HepG2 (cell line): ENCODE results near the gene GDNF. TPM values are rescaled to one million over a fixed set of nuclear protein-coding genes. Genes with fewer than 3 reads are reported as not detected.

ENCODE experiments used
- ATAC-seq: fragments of 200-7000 bp; cut with Tn5 transposase; 3 replicates; pipeline ENCODE4 v1.9.1; 2020; ENCODE audit warnings: mild to moderate bottlenecking, moderate library complexity
- BruUV-seq: library from RNA; stranded (reverse); fragments of 400-500 nt; replicated peaks from 2 replicates; lab custom pipeline; 2021; lab: Mats Ljungman, UMichigan
- CTCF ChIA-PET: fragments of 300-600 bp; formaldehyde crosslinking; extraction: SDS; loops from one replicate; lab custom pipeline; 2021; ENCODE audit warnings: low total read pairs, inconsistent platforms, low intra/inter-chr PET ratio; lab: Yijun Ruan, JAX
- POLR2A ChIA-PET: fragments of 350-600 bp; sonication (Branson Sonifier 250); formaldehyde crosslinking; loops from one replicate; lab custom pipeline; 2020; ENCODE audit warnings: antibody characterized with exemption, inconsistent platforms; lab: Yijun Ruan, JAX
- DNase-seq: peaks from one replicate; pipeline ENCODE4 v3.0.0-alpha.2; 2015; ENCODE audit warnings: low spot score
- FAIRE-seq: peaks from 3 replicates; lab custom pipeline; 2011; peaks lifted over from hg19 to GRCh38; lab: Jason Lieb, UNC
- H2AFZ ChIP-seq: one replicate; pipeline ENCODE4 v1.6.1; 2011; ENCODE audit warnings: low read length, inconsistent platforms
- H3K27ac ChIP-seq: fragments of 300-600 bp; 3 replicates; pipeline ENCODE4 v1.8.0; 2011; ENCODE audit warnings: mixed run types, mild to moderate bottlenecking, mixed read lengths, low read length, inconsistent platforms; ENCODE audit not compliant: insufficient read depth; ENCODE audit errors: extremely low read length
- H3K27me3 ChIP-seq, 2 experiments: fragments of 200-600 bp in 1 of 2; 2 replicates in 1 of 2; 3 replicates in 1 of 2; pipeline versions ENCODE4 v1.6.0 to v1.8.0; 2011; ENCODE audit warnings: low read length in 2 of 2, mild to moderate bottlenecking in 2 of 2, moderate library complexity in 2 of 2, inconsistent platforms in 1 of 2; ENCODE audit not compliant: insufficient read depth in 2 of 2, control insufficient read depth in 1 of 2
- H3K36me3 ChIP-seq, 2 experiments: fragments of 200-600 bp in 1 of 2; replicated peaks in 1 of 2; 2 replicates in 1 of 2; 3 replicates in 1 of 2; pipeline versions ENCODE4 v1.5.1 to v1.8.0; 2011; ENCODE audit warnings: low read length in 2 of 2, inconsistent platforms in 1 of 2; ENCODE audit not compliant: insufficient read depth in 2 of 2, control insufficient read depth in 1 of 2
- H3K4me1 ChIP-seq: 2 replicates; pipeline ENCODE4 v1.5.1; 2012; ENCODE audit warnings: low read length, inconsistent platforms; ENCODE audit not compliant: insufficient read depth
- H3K4me2 ChIP-seq: 2 replicates; pipeline ENCODE4 v1.6.0; 2011; ENCODE audit warnings: low read depth, low read length, inconsistent platforms
- H3K4me3 ChIP-seq, 3 experiments: fragments of 200-600 bp in 1 of 3; sonication (generic), shearing (Covaris generic) in 1 of 3; replicated peaks in 1 of 3; 2 replicates each; pipeline ENCODE4 v1.5.1; 2011 to 2016; ENCODE audit warnings: low read length in 3 of 3, inconsistent platforms in 2 of 3, low read depth in 2 of 3, mild to moderate bottlenecking in 2 of 3, control low read depth in 1 of 3, mixed read lengths in 1 of 3; ENCODE audit not compliant: insufficient read depth in 1 of 3
- H3K79me2 ChIP-seq: one replicate; pipeline ENCODE4 v1.6.1; 2011; ENCODE audit warnings: low read length, inconsistent platforms; ENCODE audit not compliant: insufficient read depth
- H3K9ac ChIP-seq: 2 replicates; pipeline ENCODE4 v1.6.0; 2011; ENCODE audit warnings: mild to moderate bottlenecking, low read depth, low read length, inconsistent platforms; ENCODE audit not compliant: insufficient read depth
- H3K9me3 ChIP-seq: 2 replicates; pipeline ENCODE4 v1.5.1; 2012; ENCODE audit warnings: mild to moderate bottlenecking, low read length
- H4K20me1 ChIP-seq: 2 replicates; pipeline ENCODE4 v1.6.0; 2011; ENCODE audit warnings: inconsistent platforms, mild to moderate bottlenecking, low read length, moderate library complexity; ENCODE audit not compliant: insufficient read depth
- GMEB1 ChIP-seq: sonication (generic); formaldehyde crosslinking; IDR thresholded peaks from 2 replicates; pipeline ENCODE4 v1.5.1; 2020; ENCODE audit warnings: missing genetic modification reagents, mild to moderate bottlenecking, borderline replicate concordance
- HNRNPLL ChIP-seq: fragments of 200-400 bp; formaldehyde crosslinking; IDR thresholded peaks from 2 replicates; pipeline ENCODE4 v1.6.1; 2017; ENCODE audit warnings: mild to moderate bottlenecking, low read depth, low read length; ENCODE audit not compliant: poor library complexity, severe bottlenecking
- PRMT3 ChIP-seq: sonication (generic); formaldehyde crosslinking; IDR thresholded peaks from 2 replicates; pipeline ENCODE4 v1.8.1; 2022; ENCODE audit warnings: low read depth, mild to moderate bottlenecking, moderate library complexity, missing genetic modification reagents, borderline replicate concordance
- ZBTB33 ChIP-seq: sonication (generic); formaldehyde crosslinking; IDR thresholded peaks from 2 replicates; pipeline ENCODE4 v1.4.0; 2020; ENCODE audit warnings: missing genetic modification reagents
- ZNF772 ChIP-seq: sonication (generic); formaldehyde crosslinking; IDR thresholded peaks from 2 replicates; pipeline ENCODE4 v1.5.0; 2020; ENCODE audit warnings: mild to moderate bottlenecking, missing genetic modification reagents
- WGBS: methylation state at CpG from one replicate; pipeline ENCODE4 v1.1.6; 2017; ENCODE audit warnings: low lambda C conversion rate; 5-methylcytosine and 5-hydroxymethylcytosine counted together
- in situ Hi-C: cut with HindIII; loops from 2 replicates; pipeline ENCODE4 v1.10.0; 2017; ENCODE audit warnings: low pct_unique_long_range_greater_than_20kb; ENCODE audit not compliant: extremely low pct_ligation_motif_present
- intact Hi-C: fragments of 100-400 bp; cut with micrococcal nuclease; formaldehyde crosslinking; loops from one replicate; pipeline ENCODE4 v1.10.0; 2022; ENCODE audit not compliant: unreplicated experiment
- polyA plus RNA-seq, 8 experiments: library from polyadenylated mRNA; depleted of rRNA in 3 of 8; stranded (reverse) in 7 of 8; unstranded in 1 of 8; fragments of >200 nt; fragmentation: Illumina TruSeq in 4 of 8; extraction: Trizol in 4 of 8; gene quantifications; 2 replicates each; pipeline versions ENCODE4 v1.2.1 to v1.2.3, GENCODE V29; 2011 to 2016; ENCODE audit warnings: low read depth in 4 of 8, missing spikeins in 1 of 8, mixed read lengths in 1 of 8; ENCODE audit not compliant: insufficient read depth in 1 of 8
- total RNA-seq, 5 experiments: library from RNA; depleted of rRNA; stranded (reverse); fragments of >200 nt; fragmentation: Illumina TruSeq; extraction: Trizol; gene quantifications; 2 replicates each; pipeline ENCODE4 v1.2.3, GENCODE V29; 2016; ENCODE audit warnings: low read depth in 1 of 5

GDNF gene
- total and polyA plus RNA-seq, 2 of the 13 experiments (the other 11 are each of a cell fraction or from before 2014, with no cell fraction given) = 0.24 to 0.46 TPM

GRCh38 chr5:37836592-37837413 is 3.0 kb downstream of the GDNF start:
- no TSS peak for BruUV-seq
- Histone ChIP-seq H3K4me2 (peak overlapping the region; percentile 32), H3K79me2 (no peaks in the 10 kb centered on the region), H3K9ac (no peak overlapping the region), H3K4me3 (peak overlapping the region in 1 of 3 experiments; percentile 16; a peak in 2 of 6 replicates), H3K36me3 (no peaks in the 10 kb centered on the region), H3K9me3 (no peaks in the 10 kb centered on the region), H4K20me1 (no peaks in the 10 kb centered on the region), H2AFZ (no peak overlapping the region), H3K4me1 (peaks cover 32% of the 10 kb centered on the region), H3K27me3 (peaks cover 4 to 53% of the 10 kb centered on the region in 2 experiments), H3K27ac (no peak overlapping the region)
- DNase-seq (no peak), FAIRE-seq (no peak), ATAC-seq (no peak)
- in situ Hi-C loops = loop anchor here (5.0 kb wide), 1 partner anchor 355 kb away; no protein-coding TSS in a partner anchor
- ChIA-PET CTCF (interaction anchor here (1.5 kb wide), 1 partner anchor 357 kb away, joined by 4 read pairs; no protein-coding TSS in a partner anchor), POLR2A (no interaction called here)
- WGBS = 55% methylated on average over 61 of the region's 65 CpGs
- intact Hi-C loops = no loop called here
- TF ChIP-seq HNRNPLL (peak; percentile 29), ZNF772 (CRISPR knock-in tag) (no peak), GMEB1 (no peak)

DNA sequence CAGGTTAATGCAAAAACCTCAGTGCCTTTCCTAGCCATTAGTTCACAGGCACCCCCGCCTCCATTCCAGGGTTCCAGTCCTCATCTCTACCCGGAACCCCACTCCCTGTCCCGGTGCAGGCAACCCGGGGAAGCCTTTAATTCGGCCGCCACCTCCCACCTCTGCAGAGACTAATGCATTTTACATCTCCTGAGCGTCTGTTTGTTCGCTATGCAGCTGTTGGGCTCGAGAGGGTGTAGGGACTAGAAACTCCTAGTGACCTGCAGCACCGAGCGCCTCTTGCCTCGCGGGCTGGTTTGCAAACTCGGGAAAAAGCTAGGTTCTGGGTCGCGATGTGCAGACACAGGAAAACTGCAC is 3.6 kb downstream of the GDNF start:
- in situ Hi-C loops = loop anchor here (5.0 kb wide), 1 partner anchor 356 kb away; no protein-coding TSS in a partner anchor
- H3K4me2 ChIP-seq = peak overlapping the region; percentile 32; the same call in 1 of the 2 replicates
- H3K4me3 ChIP-seq = no peak overlapping the region; a peak in 1 of 6 replicates

More for the DNA sequence above, 3.6 kb downstream of the GDNF start:
- Histone ChIP-seq H3K36me3 (no peaks in the 10 kb centered on the region), H3K4me1 (peaks cover 35% of the 10 kb centered on the region), H3K79me2 (no peaks in the 10 kb centered on the region), H2AFZ (no peak overlapping the region), H3K27ac (no peak overlapping the region), H3K9me3 (no peaks in the 10 kb centered on the region), H3K9ac (no peak overlapping the region), H3K27me3 (peaks cover 4 to 48% of the 10 kb centered on the region in 2 experiments; a peak in 4 of 5 replicates), H4K20me1 (no peaks in the 10 kb centered on the region)
- CTCF ChIA-PET = no interaction called here
- intact Hi-C loops = no loop called here
- FAIRE-seq = no peak
- POLR2A ChIA-PET = no interaction called here
- DNase-seq = no peak
- BruUV-seq = no TSS peak
- 71% methylated on average over 16 of the region's 16 CpGs for WGBS
- ATAC-seq = no peak
- TF ChIP-seq ZBTB33 (CRISPR knock-in tag) = 0 out of 2 replicates have a peak, but pooled peaks have one; percentile 32
- no peak for TF ChIP-seq PRMT3
